Keratinocyte (primary cell): ENCODE data around the gene FNDC3B. TPM values are rescaled to one million over a fixed set of nuclear protein-coding genes. Genes with fewer than 3 reads are reported as not detected.

Experiments used
- DNase-seq: peaks from one replicate; pipeline ENCODE4 v3.0.0-alpha.2; 2011; ENCODE audit warnings: low read depth, missing footprints, low spot score
- FAIRE-seq: peaks from 2 replicates; lab custom pipeline; 2011; peaks lifted over from hg19 to GRCh38; lab: Jason Lieb, UNC
- H2AFZ ChIP-seq: 2 replicates; pipeline ENCODE4 v1.6.0; 2012; ENCODE audit warnings: low read length, control low read depth, inconsistent platforms; ENCODE audit not compliant: control insufficient read depth
- H3K27ac ChIP-seq: 2 replicates; pipeline ENCODE4 v1.5.1; 2011; ENCODE audit warnings: low read length; ENCODE audit not compliant: control insufficient read depth, insufficient read depth
- H3K27me3 ChIP-seq: 3 replicates; pipeline ENCODE4 v1.6.0; 2011; ENCODE audit warnings: low read length; ENCODE audit not compliant: control insufficient read depth, insufficient read depth; ENCODE audit errors: extremely low read depth
- H3K36me3 ChIP-seq, 2 experiments: 2 replicates in 1 of 2; 3 replicates in 1 of 2; pipeline ENCODE4 v1.5.1; 2011; ENCODE audit warnings: low read length in 2 of 2, mild to moderate bottlenecking in 1 of 2; ENCODE audit not compliant: control insufficient read depth in 2 of 2, insufficient read depth in 2 of 2; ENCODE audit errors: extremely low read depth in 1 of 2
- H3K4me1 ChIP-seq: 3 replicates; pipeline ENCODE4 v1.5.1; 2011; ENCODE audit warnings: low read length; ENCODE audit not compliant: control insufficient read depth, insufficient read depth; ENCODE audit errors: extremely low read depth
- H3K4me2 ChIP-seq: 3 replicates; pipeline ENCODE4 v1.6.0; 2011; ENCODE audit warnings: low read depth, low read length; ENCODE audit not compliant: control insufficient read depth, insufficient read depth; ENCODE audit errors: extremely low read depth
- H3K4me3 ChIP-seq, 3 experiments: fragments of 200-600 bp in 1 of 3; sonication (generic) in 1 of 3; 2 replicates in 2 of 3; 3 replicates in 1 of 3; pipeline ENCODE4 v1.5.1; 2011 to 2016; ENCODE audit warnings: low read length in 3 of 3, mild to moderate bottlenecking in 3 of 3, control low read depth in 2 of 3, inconsistent platforms in 1 of 3, low read depth in 1 of 3, mixed read lengths in 1 of 3, mixed run types in 1 of 3, moderate library complexity in 1 of 3; ENCODE audit not compliant: control insufficient read depth in 2 of 3, insufficient read depth in 2 of 3; ENCODE audit errors: extremely low read depth in 1 of 3
- H3K79me2 ChIP-seq: 2 replicates; pipeline ENCODE4 v1.6.0; 2012; ENCODE audit warnings: low read length; ENCODE audit not compliant: control insufficient read depth, insufficient read depth
- H3K9ac ChIP-seq: 3 replicates; pipeline ENCODE4 v1.6.0; 2011; ENCODE audit warnings: low read length; ENCODE audit not compliant: control insufficient read depth, insufficient read depth; ENCODE audit errors: extremely low read depth
- H3K9me1 ChIP-seq: 3 replicates; pipeline ENCODE4 v1.6.0; 2011; ENCODE audit warnings: low read length; ENCODE audit not compliant: control insufficient read depth, insufficient read depth; ENCODE audit errors: extremely low read depth
- H3K9me3 ChIP-seq: 2 replicates; pipeline ENCODE4 v1.5.1; 2012; ENCODE audit warnings: low read depth, low read length; ENCODE audit not compliant: control insufficient read depth
- H4K20me1 ChIP-seq: 3 replicates; pipeline ENCODE4 v1.6.0; 2011; ENCODE audit warnings: low read length; ENCODE audit not compliant: control insufficient read depth, insufficient read depth; ENCODE audit errors: extremely low read depth
- CTCF ChIP-seq, 3 experiments: IDR thresholded peaks in 1 of 3; conservative IDR thresholded peaks in 1 of 3; optimal IDR thresholded peaks in 1 of 3; 2 replicates in 2 of 3; 3 replicates in 1 of 3; pipeline versions ENCODE3 to v1.5.1; 2011; ENCODE audit warnings: low read length in 3 of 3, mild to moderate bottlenecking in 3 of 3, moderate library complexity in 2 of 3, control low read depth in 1 of 3, inconsistent platforms in 1 of 3; ENCODE audit not compliant: insufficient read depth in 2 of 3; ENCODE audit errors: extremely low read depth in 1 of 3
- EZH2 ChIP-seq: IDR thresholded peaks from one replicate; pipeline ENCODE4 v1.6.1; 2012; ENCODE audit warnings: inconsistent platforms, mild to moderate bottlenecking, low read length, moderate library complexity
- dilution Hi-C: fragments of 300-500 bp; cut with MboI; formaldehyde crosslinking; loops from one replicate; pipeline ENCODE4 v1.7.0; 2020; ENCODE audit warnings: low sequenced_read_pairs; ENCODE audit not compliant: extremely low pct_ligation_motif_present
- polyA plus RNA-seq, 5 experiments: library from polyadenylated mRNA; depleted of rRNA in 3 of 5; stranded (reverse) in 3 of 5; stranded (forward) in 1 of 5; unstranded in 1 of 5; fragments of >200 nt; gene quantifications; 1 replicate in 1 of 5; 2 replicates in 3 of 5; 3 replicates in 1 of 5; pipeline versions ENCODE4 v1.2.1 to v1.2.3, GENCODE V29; 2011 to 2012; ENCODE audit warnings: missing spikeins in 2 of 5, low read depth in 1 of 5, low replicate concordance in 1 of 5

FNDC3B gene
- polyA plus RNA-seq, 1 donor (not counting 4 experiments of a cell fraction or from before 2014, with no cell fraction given), result 31.4 TPM

- H3K4me1 ChIP-seq, result peaks cover 3% of the 10 kb centered on the region
- DNase-seq (no peak), FAIRE-seq (no peak)
- dilution Hi-C loops, result no loop called here
- no peak overlapping the region for H3K4me2 ChIP-seq
- peaks cover 11% of the 10 kb centered on the region for H3K79me2 ChIP-seq
- no peaks in the 10 kb centered on the region for H4K20me1 ChIP-seq
- peaks cover 11 to 18% of the 10 kb centered on the region in 2 experiments for H3K36me3 ChIP-seq
- no peaks in the 10 kb centered on the region for H3K9me1 ChIP-seq
- no peak overlapping the region for H3K9ac ChIP-seq
- H3K27me3 ChIP-seq, result no peaks in the 10 kb centered on the region
- no peaks in the 10 kb centered on the region for H3K9me3 ChIP-seq
- TF ChIP-seq EZH2 (no peak), CTCF (optimal IDR thresholded peaks at IDR 0.05 in 1 of 3, IDR thresholded peaks at IDR 0.05 in 1 of 3, conservative IDR thresholded peaks at IDR 0.05 in 1 of 3; ENCODE audit: extremely low read depth in 1 of 3, insufficient read depth in 2 of 3, low read length in 3 of 3) (no peak)
- H3K27ac ChIP-seq, result no peak overlapping the region
- no peak overlapping the region for H2AFZ ChIP-seq
- no peak overlapping the region for H3K4me3 ChIP-seq
Measured at GRCh38 chr3:172286548-172287148, 247.3 kb downstream of the FNDC3B start.

- no peak overlapping the region for H3K4me2 ChIP-seq
- peaks cover 6% of the 10 kb centered on the region for H3K79me2 ChIP-seq
- FAIRE-seq (no peak), DNase-seq (no peak)
- H3K9ac ChIP-seq, result no peak overlapping the region
- no peaks in the 10 kb centered on the region for H3K27me3 ChIP-seq
- TF ChIP-seq EZH2, result no peak
- TF ChIP-seq CTCF (optimal IDR thresholded peaks at IDR 0.05 in 1 of 3, IDR thresholded peaks at IDR 0.05 in 1 of 3, conservative IDR thresholded peaks at IDR 0.05 in 1 of 3; ENCODE audit: extremely low read depth in 1 of 3, insufficient read depth in 2 of 3, low read length in 3 of 3), result no peak
- no peaks in the 10 kb centered on the region for H3K9me3 ChIP-seq
- H3K27ac ChIP-seq, result no peak overlapping the region
- H3K4me1 ChIP-seq, result peaks cover 3% of the 10 kb centered on the region
- dilution Hi-C loops, result no loop called here
- no peaks in the 10 kb centered on the region for H4K20me1 ChIP-seq
- H3K36me3 ChIP-seq, result peaks cover 11 to 21% of the 10 kb centered on the region in 2 experiments
- no peak overlapping the region for H2AFZ ChIP-seq
- H3K9me1 ChIP-seq, result no peaks in the 10 kb centered on the region
- H3K4me3 ChIP-seq, result no peak overlapping the region
Measured at GRCh38 chr3:172287937-172288477, 248.6 kb downstream of the FNDC3B start.
